ENCODE data around the gene NELL2. TPM values are rescaled to one million over a fixed set of nuclear protein-coding genes. Genes with fewer than 3 reads are reported as not detected.

Gene NELL2
- total RNA-seq, 1 donor from 2014 or later, result 0.55 TPM

GRCh38 chr12:44655846-44656245, 220.3 kb downstream of the NELL2 start:
- no peak for DNase-seq
- H3K4me3 ChIP-seq, result no peak overlapping the region
- no peaks in the 10 kb centered on the region for H3K9me3 ChIP-seq (replicated peaks)
- no peaks in the 10 kb centered on the region for H3K36me3 ChIP-seq
- intact Hi-C loops (cut with micrococcal nuclease), result no loop called here
- H3K27me3 ChIP-seq (ENCODE audit: low read depth), result no peaks in the 10 kb centered on the region
- no peak overlapping the region for H3K27ac ChIP-seq (replicated peaks)
- no peaks in the 10 kb centered on the region for H3K4me1 ChIP-seq
- no peak for TF ChIP-seq CTCF (IDR thresholded peaks at IDR 0.05; ENCODE audit: borderline replicate concordance)

- DNase-seq, result no peak
- no peaks in the 10 kb centered on the region for H3K9me3 ChIP-seq (replicated peaks)
- no peak for TF ChIP-seq CTCF (IDR thresholded peaks at IDR 0.05; ENCODE audit: borderline replicate concordance)
- intact Hi-C loops (cut with micrococcal nuclease), result no loop called here
- no peaks in the 10 kb centered on the region for H3K27me3 ChIP-seq (ENCODE audit: low read depth)
- H3K4me1 ChIP-seq, result no peaks in the 10 kb centered on the region
- no peak overlapping the region for H3K27ac ChIP-seq (replicated peaks)
- H3K36me3 ChIP-seq, result no peaks in the 10 kb centered on the region
- no peak overlapping the region for H3K4me3 ChIP-seq
These were observed 221.2 kb downstream of the NELL2 start for GRCh38 chr12:44654646-44655639.

- Histone ChIP-seq H3K27me3 (ENCODE audit: low read depth) (no peaks in the 10 kb centered on the region), H3K9me3 (replicated peaks) (no peaks in the 10 kb centered on the region), H3K4me3 (no peak overlapping the region), H3K27ac (replicated peaks) (no peak overlapping the region), H3K4me1 (no peaks in the 10 kb centered on the region), H3K36me3 (no peaks in the 10 kb centered on the region)
- DNase-seq, result no peak
- no peak for TF ChIP-seq CTCF (IDR thresholded peaks at IDR 0.05; ENCODE audit: borderline replicate concordance)
- intact Hi-C loops (cut with micrococcal nuclease), result no loop called here
These were observed 222.1 kb downstream of the NELL2 start for GRCh38 chr12:44653861-44654527.

GRCh38 chr12:44649693-44650092, 226.4 kb downstream of the NELL2 start:
- no peak overlapping the region for H3K4me3 ChIP-seq
- TF ChIP-seq CTCF (IDR thresholded peaks at IDR 0.05; ENCODE audit: borderline replicate concordance), result no peak
- no peak overlapping the region for H3K27ac ChIP-seq (replicated peaks)
- DNase-seq, result no peak
- intact Hi-C loops (cut with micrococcal nuclease), result no loop called here
- no peaks in the 10 kb centered on the region for H3K9me3 ChIP-seq (replicated peaks)
- no peaks in the 10 kb centered on the region for H3K36me3 ChIP-seq
- H3K4me1 ChIP-seq, result no peaks in the 10 kb centered on the region
- H3K27me3 ChIP-seq (ENCODE audit: low read depth), result no peaks in the 10 kb centered on the region

- no peak for DNase-seq
- TF ChIP-seq CTCF (IDR thresholded peaks at IDR 0.05; ENCODE audit: borderline replicate concordance), result no peak
- intact Hi-C loops (cut with micrococcal nuclease), result no loop called here
- H3K4me3 ChIP-seq, result no peak overlapping the region
- no peaks in the 10 kb centered on the region for H3K27me3 ChIP-seq (ENCODE audit: low read depth)
- H3K36me3 ChIP-seq, result no peaks in the 10 kb centered on the region
- H3K27ac ChIP-seq (replicated peaks), result no peak overlapping the region
- H3K4me1 ChIP-seq, result no peaks in the 10 kb centered on the region
- no peaks in the 10 kb centered on the region for H3K9me3 ChIP-seq (replicated peaks)
These were observed 228.0 kb downstream of the NELL2 start for GRCh38 chr12:44647917-44648690.

Measured in left ventricle myocardium inferior (tissue), 1 donor.